ENCODE measurements around the gene LRMDA.

Gene LRMDA

DNA sequence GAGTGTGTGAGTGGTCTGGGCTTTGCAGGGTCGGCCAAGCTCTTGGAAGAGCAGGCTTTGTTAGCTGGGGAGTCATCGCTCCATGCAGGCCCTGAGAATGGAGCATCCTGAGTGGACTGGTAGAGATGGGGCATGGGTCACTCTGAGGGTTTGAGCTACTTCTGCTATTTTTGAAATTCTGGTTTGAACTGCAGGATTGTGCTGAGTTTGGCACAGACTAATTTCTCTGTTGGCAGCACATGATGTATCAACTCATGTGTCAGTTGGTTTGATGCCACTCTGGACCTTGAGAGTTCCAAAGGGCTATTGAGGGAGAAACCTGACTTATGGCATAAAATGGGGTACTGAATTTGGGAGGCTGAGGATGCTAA, 56.3 kb downstream of the LRMDA start:
- H3K4me1 ChIP-seq (ENCODE audit: low read depth, poor library complexity, severe bottlenecking): no peaks in the 10 kb centered on the region
- TF ChIP-seq, protein P1, sequence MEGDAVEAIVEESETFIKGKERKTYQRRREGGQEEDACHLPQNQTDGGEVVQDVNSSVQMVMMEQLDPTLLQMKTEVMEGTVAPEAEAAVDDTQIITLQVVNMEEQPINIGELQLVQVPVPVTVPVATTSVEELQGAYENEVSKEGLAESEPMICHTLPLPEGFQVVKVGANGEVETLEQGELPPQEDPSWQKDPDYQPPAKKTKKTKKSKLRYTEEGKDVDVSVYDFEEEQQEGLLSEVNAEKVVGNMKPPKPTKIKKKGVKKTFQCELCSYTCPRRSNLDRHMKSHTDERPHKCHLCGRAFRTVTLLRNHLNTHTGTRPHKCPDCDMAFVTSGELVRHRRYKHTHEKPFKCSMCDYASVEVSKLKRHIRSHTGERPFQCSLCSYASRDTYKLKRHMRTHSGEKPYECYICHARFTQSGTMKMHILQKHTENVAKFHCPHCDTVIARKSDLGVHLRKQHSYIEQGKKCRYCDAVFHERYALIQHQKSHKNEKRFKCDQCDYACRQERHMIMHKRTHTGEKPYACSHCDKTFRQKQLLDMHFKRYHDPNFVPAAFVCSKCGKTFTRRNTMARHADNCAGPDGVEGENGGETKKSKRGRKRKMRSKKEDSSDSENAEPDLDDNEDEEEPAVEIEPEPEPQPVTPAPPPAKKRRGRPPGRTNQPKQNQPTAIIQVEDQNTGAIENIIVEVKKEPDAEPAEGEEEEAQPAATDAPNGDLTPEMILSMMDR (conservative IDR thresholded peaks at IDR 0.05; ENCODE audit: low read depth, low read length): no peak
- no peak overlapping the region for H3K9ac ChIP-seq
- H2AFZ ChIP-seq (ENCODE audit: low read depth): no peak overlapping the region
- no peak overlapping the region for H3K27ac ChIP-seq
- no peak overlapping the region for H3K4me2 ChIP-seq
- no peaks in the 10 kb centered on the region for H3K79me2 ChIP-seq (ENCODE audit: insufficient read depth, low read depth)
- no peaks in the 10 kb centered on the region for H3K27me3 ChIP-seq (ENCODE audit: insufficient read depth, low read depth)
- no peaks in the 10 kb centered on the region for H3K36me3 ChIP-seq (ENCODE audit: insufficient read depth)
- no peaks in the 10 kb centered on the region for H4K20me1 ChIP-seq (ENCODE audit: insufficient read depth)
- H3K4me3 ChIP-seq (IDR thresholded peaks at IDR 0.05; ENCODE audit: insufficient read depth, low read depth, low read length): no peak overlapping the region

DNA sequence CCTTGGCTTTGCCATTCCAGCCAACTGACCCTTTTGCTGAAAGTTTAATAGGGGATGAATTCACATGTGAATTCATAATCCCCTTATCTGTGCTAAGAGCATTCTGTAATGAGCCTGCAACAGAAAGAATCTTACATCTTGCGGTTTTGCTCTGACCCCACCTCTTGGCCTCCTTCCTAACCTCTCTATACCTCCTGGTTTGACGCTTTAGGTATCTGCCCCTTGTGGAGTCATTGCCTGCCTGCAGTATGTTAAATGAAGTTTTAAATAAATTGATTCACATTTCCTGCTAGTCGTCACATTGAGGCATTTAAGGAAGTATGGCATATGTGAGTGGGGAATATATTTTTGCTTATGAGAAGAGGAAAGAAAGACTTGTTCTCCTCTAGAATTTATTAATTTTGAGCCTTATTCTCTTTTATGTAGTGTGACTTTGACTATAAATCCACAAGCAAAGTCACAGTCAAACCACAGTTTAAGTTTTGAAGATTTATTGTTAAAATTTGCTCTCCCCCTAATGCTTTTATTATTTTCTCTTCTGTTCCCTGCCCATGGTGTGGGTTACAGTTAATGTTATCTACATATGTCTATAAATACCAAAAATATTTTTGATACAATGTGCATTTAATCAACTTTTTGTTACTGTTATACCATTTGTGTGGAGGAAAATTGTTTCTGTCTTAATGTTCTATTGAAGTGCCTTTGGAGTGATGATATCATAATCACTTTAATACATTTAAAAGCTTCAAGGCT, 60.9 kb downstream of the LRMDA start:
- H3K79me2 ChIP-seq (ENCODE audit: insufficient read depth, low read depth): no peaks in the 10 kb centered on the region
- H3K36me3 ChIP-seq (ENCODE audit: insufficient read depth): no peaks in the 10 kb centered on the region
- no peak overlapping the region for H3K9ac ChIP-seq
- no peak overlapping the region for H2AFZ ChIP-seq (ENCODE audit: low read depth)
- H3K4me3 ChIP-seq (IDR thresholded peaks at IDR 0.05; ENCODE audit: insufficient read depth, low read depth, low read length): no peak overlapping the region
- H3K27ac ChIP-seq: no peak overlapping the region
- H3K4me1 ChIP-seq (ENCODE audit: low read depth, poor library complexity, severe bottlenecking): no peaks in the 10 kb centered on the region
- no peaks in the 10 kb centered on the region for H4K20me1 ChIP-seq (ENCODE audit: insufficient read depth)
- TF ChIP-seq, protein P1 (conservative IDR thresholded peaks at IDR 0.05; ENCODE audit: low read depth, low read length): no peak
- no peaks in the 10 kb centered on the region for H3K27me3 ChIP-seq (ENCODE audit: insufficient read depth, low read depth)
- no peak overlapping the region for H3K4me2 ChIP-seq

DNA sequence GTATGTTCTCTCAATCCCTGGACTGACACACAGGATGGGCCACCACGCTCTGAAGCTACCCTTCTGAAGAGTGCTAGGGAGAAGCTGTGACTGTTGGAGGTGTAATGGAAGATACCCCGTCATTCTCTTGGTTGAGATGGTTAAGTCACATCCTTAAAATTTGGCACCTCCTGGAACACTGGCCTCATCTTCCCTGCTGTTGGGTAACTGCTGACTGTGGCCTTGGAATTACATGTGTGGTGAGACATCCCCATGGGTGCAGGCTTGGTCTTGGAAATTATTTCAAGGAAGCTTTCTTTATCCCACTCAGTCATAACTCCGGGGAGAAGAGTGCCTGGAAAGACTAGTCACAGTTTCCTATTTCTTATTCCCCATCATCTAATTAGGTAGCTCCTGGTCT, 62.0 kb downstream of the LRMDA start:
- no peaks in the 10 kb centered on the region for H3K36me3 ChIP-seq (ENCODE audit: insufficient read depth)
- TF ChIP-seq, protein P1 (conservative IDR thresholded peaks at IDR 0.05; ENCODE audit: low read depth, low read length): no peak
- no peaks in the 10 kb centered on the region for H3K27me3 ChIP-seq (ENCODE audit: insufficient read depth, low read depth)
- no peaks in the 10 kb centered on the region for H4K20me1 ChIP-seq (ENCODE audit: insufficient read depth)
- H3K4me2 ChIP-seq: no peak overlapping the region
- H3K27ac ChIP-seq: no peak overlapping the region
- H3K79me2 ChIP-seq (ENCODE audit: insufficient read depth, low read depth): no peaks in the 10 kb centered on the region
- H3K4me1 ChIP-seq (ENCODE audit: low read depth, poor library complexity, severe bottlenecking): no peaks in the 10 kb centered on the region
- H3K9ac ChIP-seq: no peak overlapping the region
- no peak overlapping the region for H2AFZ ChIP-seq (ENCODE audit: low read depth)
- no peak overlapping the region for H3K4me3 ChIP-seq (IDR thresholded peaks at IDR 0.05; ENCODE audit: insufficient read depth, low read depth, low read length)

DNA sequence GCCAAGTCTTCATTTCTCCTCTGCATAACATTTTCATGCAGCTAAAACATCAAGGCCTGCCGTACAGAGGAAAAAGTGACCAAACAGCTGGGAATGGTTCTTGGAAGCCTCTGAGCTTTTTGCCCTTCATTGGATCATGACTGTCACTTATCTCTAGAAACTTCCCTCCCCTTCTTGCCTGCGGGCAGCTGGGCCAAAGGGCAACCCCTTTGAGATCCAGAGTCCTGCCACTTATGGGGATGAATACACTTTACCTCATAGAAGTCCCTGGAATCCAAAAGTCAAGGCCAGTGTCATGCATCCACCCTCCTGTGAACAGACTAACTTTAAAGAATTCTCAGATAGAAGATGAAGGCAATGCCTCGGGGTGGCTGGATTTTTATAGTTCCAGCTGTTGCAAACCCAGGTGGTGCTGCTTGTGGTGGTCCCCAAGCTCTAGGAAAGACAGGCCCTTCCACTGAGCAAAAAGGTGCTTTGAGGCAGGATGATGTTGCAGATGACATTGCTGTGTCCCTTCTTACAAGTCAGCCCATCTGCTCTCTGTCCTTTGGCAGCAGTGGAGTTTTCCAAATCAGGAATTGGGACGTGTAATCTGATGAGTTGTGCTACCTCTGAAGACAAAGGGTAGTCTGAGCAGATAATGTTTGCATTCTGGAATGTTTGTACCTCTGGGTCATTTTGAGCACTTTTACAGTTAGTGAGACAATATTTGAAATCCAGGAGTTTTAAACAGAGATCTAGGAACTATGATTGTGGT, 64.2 kb downstream of the LRMDA start:
- no peaks in the 10 kb centered on the region for H3K79me2 ChIP-seq (ENCODE audit: insufficient read depth, low read depth)
- H4K20me1 ChIP-seq (ENCODE audit: insufficient read depth): no peaks in the 10 kb centered on the region
- H3K4me2 ChIP-seq: no peak overlapping the region
- no peaks in the 10 kb centered on the region for H3K27me3 ChIP-seq (ENCODE audit: insufficient read depth, low read depth)
- H3K9ac ChIP-seq: no peak overlapping the region
- TF ChIP-seq, protein P1 (conservative IDR thresholded peaks at IDR 0.05; ENCODE audit: low read depth, low read length): no peak
- H2AFZ ChIP-seq (ENCODE audit: low read depth): no peak overlapping the region
- H3K4me3 ChIP-seq (IDR thresholded peaks at IDR 0.05; ENCODE audit: insufficient read depth, low read depth, low read length): no peak overlapping the region
- H3K4me1 ChIP-seq (ENCODE audit: low read depth, poor library complexity, severe bottlenecking): no peaks in the 10 kb centered on the region
- no peaks in the 10 kb centered on the region for H3K36me3 ChIP-seq (ENCODE audit: insufficient read depth)
- no peak overlapping the region for H3K27ac ChIP-seq
